HL-60 (cell line): ENCODE data around the gene FADD.

Source experiments
- DNase-seq, 2 experiments: peaks; one replicate each; pipeline ENCODE4 v3.0.0-alpha.2; 2010 to 2020; ENCODE audit warnings: low read depth in 1 of 2, low spot score in 1 of 2
- H3K27ac ChIP-seq: fragments of 250-450 bp; sonication (Bioruptor Pico); replicated peaks from 2 replicates; pipeline ENCODE4 v1.5.1; 2020; ENCODE audit warnings: mild to moderate bottlenecking, moderate library complexity
- H3K27me3 ChIP-seq: fragments of 250-450 bp; sonication (Bioruptor Pico); 2 replicates; pipeline ENCODE4 v1.5.1; 2021; ENCODE audit warnings: mild to moderate bottlenecking, moderate library complexity; ENCODE audit not compliant: insufficient read depth, poor library complexity, severe bottlenecking
- H3K4me3 ChIP-seq: replicated peaks from 2 replicates; pipeline ENCODE4 v1.5.1; 2011; ENCODE audit warnings: mild to moderate bottlenecking, control low read depth, low read length; ENCODE audit not compliant: insufficient read depth
- CTCF ChIP-seq: IDR thresholded peaks from one replicate; pipeline ENCODE4 v1.5.1; 2011; ENCODE audit warnings: low read length, control low read depth, inconsistent platforms; ENCODE audit not compliant: insufficient read depth
- GABPA ChIP-seq: IDR thresholded peaks from 2 replicates; pipeline ENCODE4 v1.6.1; 2012; ENCODE audit warnings: low read depth
- POLR2AphosphoS5 ChIP-seq: IDR thresholded peaks from 2 replicates; pipeline ENCODE4 v1.6.1; 2012; ENCODE audit warnings: low read depth
- REST ChIP-seq: IDR thresholded peaks from 2 replicates; pipeline ENCODE4 v1.6.1; 2012; ENCODE audit warnings: low read depth; ENCODE audit not compliant: insufficient replicate concordance
- SPI1 ChIP-seq: IDR thresholded peaks from 2 replicates; pipeline ENCODE4 v1.6.1; 2012; ENCODE audit warnings: low read depth, mild to moderate bottlenecking, borderline replicate concordance

Gene FADD

GRCh38 chr11:70244698-70245097, 41.6 kb downstream of the FADD start:
- H3K27me3 ChIP-seq = no peaks in the 10 kb centered on the region
- H3K27ac ChIP-seq = no peak overlapping the region
- no peak for DNase-seq
- no peak overlapping the region for H3K4me3 ChIP-seq
- TF ChIP-seq CTCF = no peak
- TF ChIP-seq REST = no peak
- TF ChIP-seq POLR2AphosphoS5 = no peak
- TF ChIP-seq GABPA = no peak
- no peak for TF ChIP-seq SPI1

GRCh38 chr11:70246196-70246595, 43.1 kb downstream of the FADD start:
- DNase-seq = no peak
- Histone ChIP-seq H3K4me3 (no peak overlapping the region), H3K27me3 (no peaks in the 10 kb centered on the region), H3K27ac (no peak overlapping the region)
- TF ChIP-seq CTCF (no peak), POLR2AphosphoS5 (no peak), SPI1 (no peak), REST (no peak), GABPA (no peak)

GRCh38 chr11:70247042-70247709, 44.1 kb downstream of the FADD start:
- Histone ChIP-seq H3K27me3 (no peaks in the 10 kb centered on the region), H3K27ac (no peak overlapping the region), H3K4me3 (no peak overlapping the region)
- peak; percentile 35 to 38 for DNase-seq
- no peak for TF ChIP-seq REST
- no peak for TF ChIP-seq POLR2AphosphoS5
- TF ChIP-seq CTCF = no peak
- TF ChIP-seq SPI1 = peak; percentile 75; the same call in 1 of the 2 replicates
- no peak for TF ChIP-seq GABPA
